ENCODE data around the gene PLPPR1.
A peak's percentile ranks its signal among the peaks of the same experiment; 100 is the strongest.

PLPPR1 gene

GRCh38 chr9:101307051-101307450, 278.5 kb downstream of the PLPPR1 start:
- no peak overlapping the region for H3K27ac ChIP-seq
- TF ChIP-seq CTCF (IDR thresholded peaks at IDR 0.05): no peak
- no peak for TF ChIP-seq ZFX (IDR thresholded peaks at IDR 0.05; ENCODE audit: borderline replicate concordance)

- TF ChIP-seq ZFX (IDR thresholded peaks at IDR 0.05; ENCODE audit: borderline replicate concordance): no peak
- H3K27ac ChIP-seq: no peak overlapping the region
These were observed 279.1 kb downstream of the PLPPR1 start for GRCh38 chr9:101307524-101308213.

GRCh38 chr9:101309139-101309538, 280.6 kb downstream of the PLPPR1 start:
- no peak for TF ChIP-seq ZFX (IDR thresholded peaks at IDR 0.05; ENCODE audit: borderline replicate concordance)
- no peak for TF ChIP-seq CTCF (IDR thresholded peaks at IDR 0.05)

GRCh38 chr9:101311191-101311590, 282.7 kb downstream of the PLPPR1 start:
- no peak overlapping the region for H3K27ac ChIP-seq
- TF ChIP-seq ZFX (IDR thresholded peaks at IDR 0.05; ENCODE audit: borderline replicate concordance): no peak

More at GRCh38 chr9:101309139-101309538, 280.6 kb downstream of the PLPPR1 start:
- H3K27ac ChIP-seq: no peak overlapping the region

GRCh38 chr9:101311758-101312420, 283.4 kb downstream of the PLPPR1 start:
- no peak for TF ChIP-seq ZFX (IDR thresholded peaks at IDR 0.05; ENCODE audit: borderline replicate concordance)
- TF ChIP-seq CTCF (IDR thresholded peaks at IDR 0.05): peak; percentile 73
- H3K27ac ChIP-seq: no peak overlapping the region

- no peak overlapping the region for H3K27ac ChIP-seq
These were observed 284.1 kb downstream of the PLPPR1 start for GRCh38 chr9:101312661-101313060.

GRCh38 chr9:101315112-101315450, 286.6 kb downstream of the PLPPR1 start:
- TF ChIP-seq CTCF (IDR thresholded peaks at IDR 0.05) (no peak), ZFX (IDR thresholded peaks at IDR 0.05; ENCODE audit: borderline replicate concordance) (no peak)
- no peak overlapping the region for H3K27ac ChIP-seq

More at GRCh38 chr9:101312661-101313060, 284.1 kb downstream of the PLPPR1 start:
- TF ChIP-seq ZFX (IDR thresholded peaks at IDR 0.05; ENCODE audit: borderline replicate concordance) (no peak), CTCF (IDR thresholded peaks at IDR 0.05) (no peak)

GRCh38 chr9:101317735-101318134, 289.2 kb downstream of the PLPPR1 start:
- TF ChIP-seq ZFX (IDR thresholded peaks at IDR 0.05; ENCODE audit: borderline replicate concordance) (no peak), CTCF (IDR thresholded peaks at IDR 0.05) (no peak)
- H3K27ac ChIP-seq: no peak overlapping the region
